DLD1 (cell line): ENCODE data around the gene NCMAP.

ENCODE experiments used
- in situ Hi-C: cut with HindIII; loops from 2 replicates; pipeline ENCODE4 v1.10.0; 2017; ENCODE audit warnings: low sequenced_read_pairs

The NCMAP gene

DNA sequence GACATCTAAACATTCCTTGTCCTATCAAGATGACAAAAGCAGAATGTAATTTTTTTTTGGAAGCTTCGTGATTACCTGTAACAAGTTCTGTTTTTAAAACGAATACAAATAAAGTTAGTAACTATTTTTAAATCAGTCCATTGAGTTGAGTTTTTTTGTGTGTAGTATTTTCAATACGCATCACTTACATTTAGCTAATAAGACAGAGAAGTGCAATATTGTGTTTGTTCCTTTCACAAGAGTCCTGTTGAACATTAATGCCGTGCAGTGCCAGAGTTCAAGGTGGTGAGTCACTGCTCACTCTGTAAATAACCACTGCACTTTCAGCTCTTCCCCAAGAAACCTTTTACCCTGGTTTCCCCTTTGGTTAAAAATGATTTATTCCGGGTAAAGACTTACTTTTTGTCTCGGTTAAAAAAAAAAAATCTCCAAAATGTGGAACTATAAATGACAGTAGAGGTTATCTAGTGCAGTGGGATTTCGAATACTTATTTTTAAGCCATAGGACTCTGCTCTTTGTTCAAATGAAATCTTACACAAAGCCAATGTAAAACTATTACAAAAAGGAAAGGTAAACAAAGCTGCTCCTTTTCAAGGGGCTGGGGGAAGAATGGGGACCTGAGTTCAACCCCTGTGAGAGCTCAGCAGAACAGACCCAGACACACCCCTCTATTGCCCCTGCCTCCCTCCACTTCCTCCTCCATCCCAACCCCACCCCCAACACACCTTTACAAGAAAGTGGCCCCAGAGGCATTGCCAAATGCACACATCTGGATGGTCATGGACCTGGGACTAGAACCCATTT lies 14.8 kb upstream of the NCMAP start:
- in situ Hi-C loops: loop anchor here (25.0 kb wide), 1 partner anchor 271 kb away; no protein-coding TSS in a partner anchor

DNA sequence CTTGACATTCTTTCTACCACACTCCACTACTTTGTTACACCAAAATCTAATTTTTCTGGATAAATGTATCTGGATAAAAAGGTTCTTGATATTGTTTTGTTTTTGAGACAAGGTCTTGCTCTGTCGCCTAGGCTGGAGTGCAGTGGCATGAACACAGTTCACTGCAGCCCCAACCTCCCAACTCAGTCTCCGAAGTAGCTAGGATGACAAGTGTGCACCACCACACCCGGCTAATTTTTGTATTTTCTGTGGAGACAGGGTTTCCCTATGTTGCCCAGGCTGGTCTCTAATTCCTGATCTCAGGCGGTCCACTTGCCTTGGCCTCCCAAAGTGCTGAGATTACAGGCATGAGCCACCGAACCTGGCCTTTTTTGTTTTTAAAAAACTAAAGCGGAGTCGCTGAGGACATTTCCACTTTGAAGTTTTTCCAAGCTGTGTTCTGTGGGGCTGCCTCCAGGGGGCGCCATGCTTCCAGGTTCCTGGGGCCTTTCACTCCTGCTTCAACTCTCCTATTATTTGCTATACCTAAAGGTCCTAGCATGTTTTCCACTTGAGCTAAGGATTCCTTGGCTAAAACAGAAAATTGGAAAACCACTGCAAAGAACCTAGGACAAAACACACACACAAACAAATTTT lies 14.1 kb upstream of the NCMAP start:
- in situ Hi-C loops: loop anchor here (25.0 kb wide), 1 partner anchor 270 kb away; no protein-coding TSS in a partner anchor

DNA sequence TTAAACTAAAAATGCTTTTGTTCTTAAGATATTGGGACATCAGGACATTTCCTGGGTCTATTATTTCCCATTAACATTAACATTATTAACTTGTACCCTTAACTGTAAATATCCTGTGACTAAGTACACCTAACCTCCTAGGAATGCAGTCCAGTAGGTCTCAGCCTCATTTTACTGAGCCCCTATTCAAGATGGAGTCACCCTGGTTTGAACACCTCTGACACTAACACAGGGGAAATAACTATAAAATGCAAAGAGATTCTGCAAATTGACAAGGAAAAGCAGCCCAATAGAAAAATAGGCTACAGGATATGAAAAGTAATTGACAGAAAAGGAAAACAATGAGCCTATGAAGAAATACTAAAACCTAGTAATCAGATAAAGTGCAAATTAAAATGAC lies 11.6 kb upstream of the NCMAP start:
- in situ Hi-C loops: loop anchor here (25.0 kb wide), 1 partner anchor 268 kb away; no protein-coding TSS in a partner anchor

DNA sequence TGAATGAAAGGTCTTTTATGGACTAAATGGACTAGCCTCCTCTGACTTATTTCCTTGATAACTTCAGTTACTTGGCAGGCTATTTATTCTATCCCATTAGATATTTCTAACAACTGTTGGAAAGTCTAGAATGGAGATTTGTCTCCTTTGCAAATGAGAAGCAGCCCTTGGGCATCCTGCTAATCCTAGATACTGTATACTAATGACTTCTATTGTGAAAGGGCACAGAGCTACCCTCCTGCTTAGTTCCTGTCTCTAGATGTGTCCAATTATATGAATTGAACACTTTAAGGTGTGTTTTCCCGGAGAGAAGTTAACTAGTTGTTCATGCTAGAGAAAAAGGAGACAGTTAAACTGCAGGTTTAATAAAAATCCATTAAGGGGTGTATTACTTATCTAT lies 10.2 kb upstream of the NCMAP start:
- in situ Hi-C loops: loop anchor here (25.0 kb wide), 1 partner anchor 267 kb away; no protein-coding TSS in a partner anchor

DNA sequence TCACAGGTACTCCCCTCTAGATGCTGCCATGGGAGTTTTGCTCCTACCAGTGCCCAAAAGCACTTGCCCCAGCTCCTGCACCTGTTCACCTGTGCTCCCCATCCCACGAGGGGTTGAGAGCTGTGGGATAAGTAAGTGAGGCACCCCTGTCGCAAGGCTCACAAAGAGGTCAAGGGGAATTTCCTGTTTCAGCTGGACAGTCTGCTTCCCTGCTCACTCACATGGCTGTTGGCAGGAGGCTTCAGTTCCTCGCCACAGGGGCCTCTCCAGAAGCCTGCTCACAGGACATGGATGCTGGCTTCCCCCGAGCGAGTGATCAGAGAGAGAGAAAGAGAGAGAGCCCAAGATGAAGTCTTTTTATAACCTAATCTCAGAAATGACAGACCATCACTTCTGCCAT lies 8.7 kb upstream of the NCMAP start:
- in situ Hi-C loops: loop anchor here (25.0 kb wide), 1 partner anchor 265 kb away; no protein-coding TSS in a partner anchor

DNA sequence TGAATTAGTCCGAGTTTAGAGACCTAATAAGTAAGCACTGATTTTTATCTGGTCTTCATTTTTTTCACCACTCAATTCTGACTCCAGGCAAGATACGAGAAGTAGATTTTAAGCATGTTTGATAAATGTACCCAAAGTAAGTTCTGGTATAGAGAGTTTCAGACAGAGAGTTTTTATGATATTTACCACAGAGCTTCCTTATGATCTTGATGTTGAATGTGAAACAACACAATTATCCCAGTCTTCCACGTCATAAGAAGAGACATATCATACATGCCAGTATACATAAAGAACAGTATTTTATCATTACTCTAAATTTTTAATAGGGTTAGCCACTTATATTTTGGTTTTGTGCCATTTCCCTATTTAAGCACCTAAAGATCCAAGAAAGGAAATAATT lies 7.8 kb upstream of the NCMAP start:
- in situ Hi-C loops: loop anchor here (25.0 kb wide), 1 partner anchor 264 kb away; no protein-coding TSS in a partner anchor

DNA sequence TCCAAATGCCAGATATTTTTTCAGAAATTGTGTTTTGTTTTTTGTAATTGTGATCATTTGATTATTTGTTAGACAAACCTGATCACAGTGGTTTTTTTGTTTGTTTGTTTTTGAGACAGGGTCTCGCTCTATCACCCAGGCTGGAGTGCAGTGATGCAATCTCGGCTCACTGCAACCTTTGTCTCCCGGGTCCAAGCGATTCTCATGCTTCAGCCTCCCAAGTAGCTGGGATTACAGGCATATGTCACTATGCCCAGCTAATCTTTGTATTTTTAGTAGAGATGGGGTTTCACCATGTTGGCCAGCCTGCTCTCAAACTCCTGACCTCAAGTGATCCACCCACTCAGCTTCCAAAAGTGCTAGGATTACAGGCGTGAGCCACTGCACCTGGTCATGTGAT lies 6.7 kb upstream of the NCMAP start:
- in situ Hi-C loops: loop anchor here (25.0 kb wide), 1 partner anchor 263 kb away; no protein-coding TSS in a partner anchor

DNA sequence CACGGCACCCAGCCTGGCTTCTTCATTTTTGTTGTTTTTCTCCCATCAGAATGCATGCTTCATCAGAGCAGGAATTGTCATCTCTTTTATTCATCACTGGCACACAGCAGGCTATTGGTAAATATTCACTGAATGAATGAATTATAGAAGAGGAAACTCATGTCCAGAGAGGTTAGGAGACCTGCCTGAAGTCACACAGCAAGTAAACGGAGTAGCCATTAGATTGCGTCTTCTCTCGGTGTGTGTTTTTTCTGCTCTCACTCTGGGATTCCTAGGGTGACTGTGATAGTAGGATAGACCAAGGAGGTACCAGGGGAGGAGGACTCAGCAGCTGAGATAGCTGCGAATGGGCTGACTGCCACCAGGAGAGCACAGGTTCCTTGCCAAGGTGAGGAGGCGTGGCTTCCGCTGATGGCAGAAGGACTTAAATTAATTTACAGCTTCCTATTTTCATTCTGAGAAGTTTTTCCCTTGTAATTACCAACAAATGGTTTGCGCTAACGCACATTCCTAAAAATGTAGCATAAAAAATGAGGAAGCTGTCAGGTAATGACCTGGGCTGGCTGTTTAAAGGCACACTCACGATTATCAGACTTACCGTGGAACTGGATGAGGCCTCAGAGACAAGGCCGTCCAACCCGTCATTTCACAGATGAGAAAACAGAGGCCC lies 4.5 kb upstream of the NCMAP start:
- in situ Hi-C loops: no loop called here

DNA sequence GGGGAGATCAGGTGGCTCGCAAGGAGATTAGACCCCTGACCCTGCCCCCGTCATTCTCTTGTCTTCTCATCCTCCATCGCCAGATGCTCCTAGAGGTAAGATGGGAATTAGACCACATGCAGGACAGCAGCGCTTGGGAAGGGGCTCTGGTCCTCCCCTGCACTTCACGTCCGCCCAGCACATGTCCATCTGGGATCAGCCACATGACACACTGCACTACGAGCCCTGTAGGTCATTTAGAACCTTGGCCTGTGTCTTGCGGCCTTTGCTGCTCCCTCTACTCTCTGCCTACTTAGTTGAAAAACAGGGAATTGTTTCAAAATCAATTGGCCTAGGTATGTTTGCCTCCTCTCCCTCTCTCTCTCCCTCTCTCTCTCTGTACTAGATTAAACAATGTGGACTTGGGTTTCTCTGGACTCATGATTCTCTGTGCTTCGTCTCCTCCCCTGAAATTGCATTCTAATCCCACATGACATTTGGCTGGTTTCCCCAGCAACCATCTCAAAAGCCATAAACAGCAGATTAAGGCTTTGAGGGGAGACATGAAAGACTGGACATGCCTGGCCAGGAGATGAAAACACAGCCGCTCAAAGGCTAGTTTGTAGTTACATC lies 3.8 kb upstream of the NCMAP start:
- in situ Hi-C loops: no loop called here

DNA sequence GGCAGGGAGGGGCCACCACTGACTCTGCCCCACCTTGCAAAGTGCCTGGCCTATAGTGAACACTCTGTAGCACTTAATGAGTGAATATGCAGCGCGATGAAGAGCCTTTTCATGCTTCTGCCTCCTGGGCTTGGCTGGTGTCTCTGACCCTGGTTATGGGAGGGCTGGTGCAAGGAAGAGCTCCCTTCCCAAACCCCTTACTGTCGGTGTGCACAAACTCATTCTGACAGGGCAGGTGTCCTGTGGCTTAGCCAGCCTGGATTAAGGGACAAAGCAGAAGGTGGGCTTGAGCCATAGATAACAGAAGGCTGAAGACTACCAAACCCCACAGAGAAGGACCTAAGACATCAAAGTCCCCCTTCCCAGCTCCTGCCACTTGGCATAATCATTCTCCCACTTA lies 2.0 kb upstream of the NCMAP start:
- in situ Hi-C loops: no loop called here

DNA sequence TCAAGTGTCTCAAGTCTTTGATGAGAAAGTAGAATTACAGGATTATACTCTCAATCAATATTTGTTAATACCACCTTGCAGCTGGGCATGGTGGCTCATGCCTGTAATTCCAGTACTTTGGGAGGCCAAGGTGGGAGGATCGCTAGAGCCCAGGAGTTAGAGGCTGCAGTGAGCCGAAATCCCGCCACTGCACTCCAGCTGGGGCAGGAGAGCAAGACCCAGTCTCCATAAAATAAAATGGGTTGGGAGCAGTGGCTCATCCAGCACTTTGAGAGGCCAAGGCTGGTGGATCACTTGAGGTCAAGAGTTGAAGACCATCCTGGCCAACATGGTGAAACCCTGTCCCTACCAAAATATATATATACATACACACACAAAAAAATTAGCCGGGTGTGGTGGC lies 1.2 kb upstream of the NCMAP start:
- in situ Hi-C loops: no loop called here

DNA sequence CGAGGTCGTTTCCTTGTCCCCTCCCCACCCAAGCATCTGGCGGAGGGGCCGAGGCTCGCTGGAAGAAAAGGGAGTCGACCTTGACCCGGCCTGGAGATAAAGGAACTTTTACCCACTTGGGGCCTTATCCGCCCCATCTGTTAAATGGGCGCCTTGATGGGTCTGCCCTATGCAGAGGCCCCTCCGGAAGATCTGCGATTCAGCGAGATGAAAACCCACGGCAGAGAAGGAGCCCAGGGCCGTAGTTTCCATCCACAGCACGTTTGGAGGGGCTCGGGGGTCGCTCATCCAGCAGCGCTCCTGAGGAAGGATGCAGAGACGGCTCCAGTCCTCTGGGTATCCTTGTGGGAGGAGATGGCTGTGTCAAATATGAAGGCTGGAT lies 518 bp downstream of the NCMAP start:
- in situ Hi-C loops: no loop called here

DNA sequence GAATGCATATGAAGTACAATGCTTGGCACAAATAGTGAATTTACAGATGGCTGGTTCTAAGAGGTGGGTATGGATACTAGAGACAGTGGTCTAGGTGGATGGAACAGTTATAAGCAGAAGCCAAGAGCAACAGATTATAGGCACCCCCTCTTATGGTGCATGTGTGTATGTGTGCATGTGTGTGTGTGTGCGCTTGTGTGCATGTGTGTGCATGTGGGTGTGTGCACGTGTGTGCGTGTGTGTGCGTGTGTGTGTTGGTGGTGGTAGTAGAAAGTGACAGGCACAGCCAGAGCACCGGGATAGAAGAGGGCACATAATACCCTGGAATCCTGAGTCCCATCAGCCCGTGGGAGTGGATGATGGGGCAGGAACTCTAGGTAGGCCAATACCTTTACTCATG lies 1.3 kb downstream of the NCMAP start:
- in situ Hi-C loops: no loop called here

DNA sequence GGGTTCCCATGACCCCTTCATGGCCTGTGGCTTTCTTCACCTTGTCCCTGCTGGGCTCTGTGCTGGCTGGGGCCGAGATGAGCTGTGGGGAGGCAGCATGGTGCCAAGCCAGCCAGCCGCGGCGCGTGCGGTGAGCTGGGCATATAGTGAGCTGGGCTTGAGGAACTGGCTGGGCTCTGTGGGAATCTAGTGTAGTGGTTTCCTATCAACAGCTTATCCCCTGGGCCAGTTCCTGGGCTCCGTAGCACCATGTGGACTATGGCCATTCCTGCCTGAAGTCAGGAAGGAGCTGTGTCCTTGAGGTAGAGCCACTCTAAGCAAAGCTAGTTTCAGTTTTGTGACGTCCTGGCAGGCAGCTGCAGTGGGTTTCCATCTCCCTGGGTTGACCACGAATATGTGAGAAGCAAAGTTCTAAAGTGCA lies 1.8 kb downstream of the NCMAP start:
- in situ Hi-C loops: no loop called here

DNA sequence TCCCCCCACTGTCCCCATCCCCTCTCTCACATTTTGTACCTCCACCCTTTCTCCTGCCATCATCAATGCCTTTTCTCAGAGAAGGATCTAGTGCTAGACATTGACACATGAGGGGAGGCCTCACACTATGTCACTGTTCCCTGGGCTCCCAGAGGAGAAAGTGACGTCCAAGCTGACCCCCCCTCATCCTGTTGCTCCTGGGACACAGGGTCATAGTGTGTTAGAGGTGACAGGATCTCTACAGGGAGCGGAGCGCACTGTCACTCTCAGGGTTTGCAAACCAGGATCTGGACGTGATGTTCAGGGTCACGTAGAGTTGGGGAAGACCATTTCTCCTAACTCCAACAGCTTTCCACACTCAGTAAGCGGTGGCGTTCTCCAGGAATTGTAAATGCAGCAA lies 2.6 kb downstream of the NCMAP start:
- in situ Hi-C loops: no loop called here

DNA sequence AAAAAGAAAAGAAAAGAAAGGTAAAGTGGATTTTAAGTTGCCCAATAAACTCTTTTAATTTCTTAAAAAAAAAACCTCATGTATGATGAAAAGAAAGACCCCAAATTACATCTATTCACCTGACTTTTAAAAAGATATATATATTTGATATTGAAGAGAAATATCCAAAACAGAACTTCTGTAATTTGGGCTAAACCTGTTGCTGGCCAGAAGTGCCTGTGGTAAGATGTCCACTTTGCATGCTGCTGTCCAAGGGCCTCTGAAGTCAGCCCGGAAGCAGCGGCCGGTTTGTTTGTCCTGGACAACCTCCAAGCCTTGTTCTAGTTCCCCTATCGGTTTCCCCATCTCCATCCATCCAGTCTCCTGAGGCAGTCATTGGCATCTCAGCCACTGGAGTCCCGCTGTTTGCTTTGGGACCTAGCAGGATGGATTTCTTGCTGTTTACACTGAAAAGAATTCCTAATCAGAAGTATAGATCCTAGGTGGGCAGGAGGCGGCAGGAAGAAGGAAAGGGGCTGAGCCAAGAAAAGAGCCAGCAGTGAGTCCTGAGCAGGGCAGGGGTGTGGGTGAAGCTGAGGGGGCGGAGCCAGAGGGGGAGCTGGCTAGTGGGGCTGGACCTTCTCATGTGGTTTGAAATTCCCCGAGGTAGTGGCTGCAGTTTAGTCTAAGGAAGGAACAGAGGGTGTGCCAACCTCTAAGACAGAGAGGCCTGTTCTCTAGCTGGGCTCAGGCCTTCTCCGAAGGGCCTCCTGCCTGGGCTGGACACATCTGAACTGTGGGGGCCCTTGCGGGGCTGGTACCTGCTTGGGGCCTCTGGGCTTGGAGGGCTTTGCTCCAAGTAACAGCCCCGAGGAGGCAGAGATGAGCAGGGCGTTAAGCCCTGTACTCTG lies 3.3 kb downstream of the NCMAP start:
- in situ Hi-C loops: no loop called here

DNA sequence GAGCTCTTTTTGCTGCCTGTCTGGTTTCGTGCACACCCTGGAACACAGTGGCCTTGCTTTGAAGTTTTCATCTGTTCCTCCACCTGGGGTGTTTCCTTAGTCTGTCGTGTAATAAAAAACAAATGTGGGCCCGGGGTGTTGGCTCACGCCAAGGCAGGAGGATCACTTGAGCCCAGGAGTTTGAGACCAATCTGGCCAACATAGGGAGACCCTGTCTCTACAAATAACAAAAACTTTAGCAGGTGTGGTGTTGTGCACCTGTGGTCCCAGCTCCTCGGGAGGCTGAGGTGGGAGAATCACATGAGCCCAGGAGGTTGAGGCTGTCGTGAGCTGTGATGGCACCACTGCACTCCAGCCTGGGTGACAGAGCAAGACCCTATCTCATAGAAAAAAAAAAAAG lies 4.5 kb downstream of the NCMAP start:
- in situ Hi-C loops: loop anchor here (5.0 kb wide), 1 partner anchor 77 kb away; no protein-coding TSS in a partner anchor

DNA sequence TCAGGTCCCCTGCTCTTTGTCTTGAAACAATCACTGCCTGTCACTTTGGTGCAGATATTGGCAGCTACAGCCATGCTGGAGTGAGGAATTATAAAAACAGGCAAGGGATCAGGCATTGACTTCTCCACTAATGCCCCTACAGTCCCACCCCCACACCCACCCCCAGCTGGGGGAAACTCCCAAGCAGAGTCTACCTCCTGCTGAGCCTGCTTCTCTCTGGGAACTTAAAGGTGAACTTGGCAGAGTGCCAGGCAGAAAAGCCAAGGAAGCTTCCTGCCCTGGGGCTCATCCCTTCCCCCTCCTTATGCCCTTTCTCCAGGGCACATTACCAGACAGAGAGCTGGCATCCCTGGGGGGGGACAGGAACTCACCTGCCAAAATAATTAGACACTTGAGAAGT lies 6.7 kb downstream of the NCMAP start:
- in situ Hi-C loops: loop anchor here (5.0 kb wide), 1 partner anchor 75 kb away; no protein-coding TSS in a partner anchor

DNA sequence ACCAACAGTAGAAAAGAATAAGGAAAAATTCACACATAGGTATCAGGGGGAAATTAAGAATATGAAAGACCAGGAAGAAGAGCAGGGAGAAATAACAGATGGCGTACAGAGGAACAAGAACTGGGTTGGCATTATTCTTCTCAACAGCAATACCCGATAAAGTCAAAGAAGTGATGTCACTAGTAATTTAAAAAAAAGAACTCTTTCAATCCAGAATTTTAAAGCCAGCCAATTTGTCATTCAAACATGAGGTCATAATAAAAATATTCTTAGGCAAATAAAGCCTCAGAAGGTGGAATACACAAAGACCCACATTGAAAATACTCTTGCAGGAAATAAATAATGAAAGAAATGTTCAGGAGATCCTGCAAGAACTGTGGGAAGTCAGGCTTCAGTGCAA lies 8.8 kb downstream of the NCMAP start:
- in situ Hi-C loops: loop anchor here (5.0 kb wide), 1 partner anchor 73 kb away; no protein-coding TSS in a partner anchor
